OCI-LY7 (cell line): Measurements from ENCODE around the gene TOMM5. TPM values are rescaled to one million over a fixed set of nuclear protein-coding genes. Genes with fewer than 3 reads are reported as not detected.
A peak's percentile ranks its signal among the peaks of the same experiment; 100 is the strongest.

Experiments
- BruUV-seq: library from RNA; stranded (reverse); fragments of 400-500 nt; replicated peaks from 2 replicates; lab custom pipeline; 2021; lab: Mats Ljungman, UMichigan
- CTCF ChIA-PET: fragments of 300-600 bp; sonication (Branson Sonifier 250); formaldehyde crosslinking; loops from one replicate; lab custom pipeline; 2022; ENCODE audit warnings: antibody characterized with exemption; ENCODE audit not compliant: unreplicated experiment; lab: Charles Lee
- POLR2A ChIA-PET: fragments of 300-600 bp; sonication (Branson Sonifier 250); formaldehyde crosslinking; loops from one replicate; lab custom pipeline; 2022; ENCODE audit warnings: antibody characterized with exemption; lab: Charles Lee
- DNase-seq: peaks from one replicate; pipeline ENCODE4 v3.0.0-alpha.2; 2015; ENCODE audit warnings: low spot score
- H2AFZ ChIP-seq: fragments of 200-600 bp; sonication (generic), shearing (Covaris generic); 2 replicates; pipeline ENCODE4 v1.6.1; 2014; ENCODE audit warnings: mild to moderate bottlenecking, antibody characterized with exemption, low read length, moderate library complexity
- H3K27ac ChIP-seq: fragments of 200-600 bp; sonication (generic); 2 replicates; pipeline ENCODE4 v1.5.1; 2014; ENCODE audit warnings: mixed run types, low read depth, mild to moderate bottlenecking, moderate library complexity, low read length, inconsistent platforms; ENCODE audit not compliant: poor library complexity, severe bottlenecking
- H3K36me3 ChIP-seq: fragments of 200-600 bp; sonication (generic); 2 replicates; pipeline ENCODE4 v1.6.1; 2014; ENCODE audit warnings: mild to moderate bottlenecking, antibody characterized with exemption, low read length, moderate library complexity, mixed read lengths; ENCODE audit not compliant: insufficient read depth
- H3K4me1 ChIP-seq: fragments of 200-600 bp; sonication (generic); 2 replicates; pipeline ENCODE4 v1.5.1; 2014; ENCODE audit warnings: mild to moderate bottlenecking, low read length; ENCODE audit not compliant: insufficient read depth, poor library complexity, severe bottlenecking
- H3K4me2 ChIP-seq: fragments of 200-600 bp; sonication (generic); 2 replicates; pipeline ENCODE4 v1.6.1; 2014; ENCODE audit warnings: mild to moderate bottlenecking, low read length
- H3K4me3 ChIP-seq: fragments of 200-600 bp; sonication (generic); 2 replicates; pipeline ENCODE4 v1.5.1; 2014; ENCODE audit warnings: mild to moderate bottlenecking, low read depth, low read length; ENCODE audit not compliant: poor library complexity, severe bottlenecking
- H3K79me2 ChIP-seq: fragments of 200-600 bp; sonication (generic); 2 replicates; pipeline ENCODE4 v1.6.1; 2016; ENCODE audit warnings: low read depth, mild to moderate bottlenecking, low read length, moderate library complexity, mixed read lengths; ENCODE audit not compliant: insufficient read depth
- H3K9me2 ChIP-seq: fragments of 200-600 bp; sonication (generic); 2 replicates; pipeline ENCODE4 v1.6.1; 2016; ENCODE audit warnings: mild to moderate bottlenecking, low read length, mixed read lengths; ENCODE audit not compliant: insufficient read depth
- H3K9me3 ChIP-seq: fragments of 200-600 bp; sonication (generic); 2 replicates; pipeline ENCODE4 v1.6.1; 2014; ENCODE audit warnings: mild to moderate bottlenecking, mixed run types, low read length, mixed read lengths
- H4K20me1 ChIP-seq: fragments of 200-600 bp; sonication (generic); 2 replicates; pipeline ENCODE4 v1.6.1; 2014; ENCODE audit warnings: mild to moderate bottlenecking, antibody characterized with exemption, low read length, moderate library complexity, mixed read lengths; ENCODE audit not compliant: insufficient read depth
- CTCF ChIP-seq: fragments of 200-600 bp; sonication (generic); conservative IDR thresholded peaks from 2 replicates; pipeline ENCODE4 v1.5.1; 2014; ENCODE audit warnings: mild to moderate bottlenecking, antibody characterized with exemption, low read length, moderate library complexity, mixed read lengths
- EZH2phosphoT487 ChIP-seq: fragments of 200-600 bp; sonication (generic); IDR thresholded peaks from 2 replicates; pipeline ENCODE4 v1.6.1; 2018; ENCODE audit warnings: low read depth, borderline replicate concordance, mild to moderate bottlenecking, mixed run types, antibody characterized with exemption, low read length, moderate library complexity, mixed read lengths
- intact Hi-C: fragments of 100-400 bp; cut with micrococcal nuclease; formaldehyde crosslinking; loops from one replicate; pipeline ENCODE4 v1.10.0; 2022; ENCODE audit not compliant: unreplicated experiment
- total RNA-seq, 2 experiments: library from RNA; depleted of rRNA in 1 of 2; stranded (reverse); fragments of >200 nt in 1 of 2; shearing (Covaris generic) in 1 of 2; gene quantifications; 2 replicates each; pipeline ENCODE4 v1.2.3, GENCODE V29; 2014 to 2022

The TOMM5 gene
- total RNA-seq, 2 experiments from 2014 or later, result 132 to 215 TPM

GRCh38 chr9:37575001-37575400 lies 17.4 kb downstream of the TOMM5 start:
- Histone ChIP-seq H3K36me3 (peaks cover 38% of the 10 kb centered on the region), H3K9me2 (no peaks in the 10 kb centered on the region), H3K9me3 (no peaks in the 10 kb centered on the region), H3K4me3 (peak overlapping the region; percentile 78), H4K20me1 (no peaks in the 10 kb centered on the region; the same call in 1 of the 2 replicates), H3K27ac (peak overlapping the region; percentile 62), H3K4me1 (peaks cover 38% of the 10 kb centered on the region), H3K4me2 (peak overlapping the region; percentile 90), H3K79me2 (peaks cover 18% of the 10 kb centered on the region; the same call in 1 of the 2 replicates), H2AFZ (peak overlapping the region; percentile 54; the same call in 1 of the 2 replicates)
- no peak for DNase-seq
- no peak for TF ChIP-seq CTCF
- no peak for TF ChIP-seq EZH2phosphoT487
- ChIA-PET POLR2A (interaction anchor here (0.7 to 4.8 kb wide), 8 partner anchors 9 to 164 kb away, joined by 3 to 37 read pairs (median 4); partner anchors contain the start of genes GRHPR, POLR1E and TOMM5), CTCF (interaction anchor here (0.8 to 1.0 kb wide), 2 partner anchors 27 to 166 kb away, joined by 3 to 4 read pairs; no protein-coding TSS in a partner anchor)
- no TSS peak for BruUV-seq
- intact Hi-C loops, result loop anchor here (5.0 kb wide), 1 partner anchor 43 kb away; no protein-coding TSS in a partner anchor

GRCh38 chr9:37574241-37574721 lies 18.1 kb downstream of the TOMM5 start:
- Histone ChIP-seq H3K4me3 (peak overlapping the region; percentile 78), H3K36me3 (peaks cover 42% of the 10 kb centered on the region), H2AFZ (no peak overlapping the region), H3K9me3 (no peaks in the 10 kb centered on the region), H3K4me2 (peak overlapping the region; percentile 90), H3K79me2 (peaks cover 20% of the 10 kb centered on the region; the same call in 1 of the 2 replicates), H3K9me2 (no peaks in the 10 kb centered on the region), H3K27ac (no peak overlapping the region), H3K4me1 (peaks cover 38% of the 10 kb centered on the region), H4K20me1 (no peaks in the 10 kb centered on the region; the same call in 1 of the 2 replicates)
- intact Hi-C loops, result no loop called here
- TF ChIP-seq CTCF (no peak), EZH2phosphoT487 (no peak)
- no peak for DNase-seq
- ChIA-PET POLR2A (interaction anchor here (0.6 to 4.8 kb wide), 5 partner anchors 8 to 62 kb away, joined by 3 to 37 read pairs (median 5); partner anchors contain the start of gene TOMM5), CTCF (interaction anchor here (0.7 to 1.0 kb wide), 2 partner anchors 90 to 166 kb away, joined by 3 to 4 read pairs; no protein-coding TSS in a partner anchor)
- no TSS peak for BruUV-seq

- POLR2A ChIA-PET, result interaction anchor here (0.6 kb wide), 2 partner anchors 112 to 196 kb away, joined by 4 to 10 read pairs; no protein-coding TSS in a partner anchor
Observed at GRCh38 chr9:37571282-37571681, 21.1 kb downstream of the TOMM5 start.

More at GRCh38 chr9:37571282-37571681, 21.1 kb downstream of the TOMM5 start:
- TF ChIP-seq CTCF (no peak), EZH2phosphoT487 (no peak)
- H3K4me1 ChIP-seq, result peaks cover 29% of the 10 kb centered on the region
- no peaks in the 10 kb centered on the region for H3K9me3 ChIP-seq
- intact Hi-C loops, result no loop called here
- no peak overlapping the region for H3K27ac ChIP-seq
- no peak for DNase-seq
- peaks cover 32% of the 10 kb centered on the region for H3K36me3 ChIP-seq
- H3K4me3 ChIP-seq, result no peak overlapping the region
- CTCF ChIA-PET, result no interaction called here
- peaks cover 21% of the 10 kb centered on the region; the same call in 1 of the 2 replicates for H3K79me2 ChIP-seq
- no TSS peak for BruUV-seq
- no peaks in the 10 kb centered on the region; the same call in 1 of the 2 replicates for H4K20me1 ChIP-seq
- H3K9me2 ChIP-seq, result no peaks in the 10 kb centered on the region
- H2AFZ ChIP-seq, result no peak overlapping the region
- no peak overlapping the region for H3K4me2 ChIP-seq
